Esophagus muscularis mucosa (tissue), 3 donors: Measurements from ENCODE around the gene MDFIC.

Experiments
- POLR2A ChIP-seq: fragments of 450-650 bp; IDR thresholded peaks from one replicate; pipeline ENCODE4 v1.6.1; 2017; ENCODE audit warnings: antibody characterized with exemption, moderate library complexity, mild to moderate bottlenecking, low read depth
- POLR2AphosphoS5 ChIP-seq, 2 donors: sonication (generic); formaldehyde crosslinking; IDR thresholded peaks; one replicate each; pipeline ENCODE4 v1.6.1; 2017; ENCODE audit warnings: antibody characterized with exemption in 2 of 2
- TF ChIP-seq, protein P1 (sequence below), 3 experiments: fragments of 200-600 bp in 2 of 3; fragments of 450-650 bp in 1 of 3; sonication (generic) in 2 of 3; IDR thresholded peaks; one replicate each; pipeline ENCODE4 v1.5.1; 2017 to 2019; ENCODE audit warnings: antibody characterized with exemption in 3 of 3, mild to moderate bottlenecking in 2 of 3, moderate library complexity in 1 of 3

- TF ChIP-seq, protein P1, sequence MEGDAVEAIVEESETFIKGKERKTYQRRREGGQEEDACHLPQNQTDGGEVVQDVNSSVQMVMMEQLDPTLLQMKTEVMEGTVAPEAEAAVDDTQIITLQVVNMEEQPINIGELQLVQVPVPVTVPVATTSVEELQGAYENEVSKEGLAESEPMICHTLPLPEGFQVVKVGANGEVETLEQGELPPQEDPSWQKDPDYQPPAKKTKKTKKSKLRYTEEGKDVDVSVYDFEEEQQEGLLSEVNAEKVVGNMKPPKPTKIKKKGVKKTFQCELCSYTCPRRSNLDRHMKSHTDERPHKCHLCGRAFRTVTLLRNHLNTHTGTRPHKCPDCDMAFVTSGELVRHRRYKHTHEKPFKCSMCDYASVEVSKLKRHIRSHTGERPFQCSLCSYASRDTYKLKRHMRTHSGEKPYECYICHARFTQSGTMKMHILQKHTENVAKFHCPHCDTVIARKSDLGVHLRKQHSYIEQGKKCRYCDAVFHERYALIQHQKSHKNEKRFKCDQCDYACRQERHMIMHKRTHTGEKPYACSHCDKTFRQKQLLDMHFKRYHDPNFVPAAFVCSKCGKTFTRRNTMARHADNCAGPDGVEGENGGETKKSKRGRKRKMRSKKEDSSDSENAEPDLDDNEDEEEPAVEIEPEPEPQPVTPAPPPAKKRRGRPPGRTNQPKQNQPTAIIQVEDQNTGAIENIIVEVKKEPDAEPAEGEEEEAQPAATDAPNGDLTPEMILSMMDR (IDR thresholded peaks at IDR 0.05), result no peak
- TF ChIP-seq POLR2AphosphoS5 (IDR thresholded peaks at IDR 0.05), result no peak
- no peak for TF ChIP-seq POLR2A
Observed at GRCh38 chr7:114934086-114934485, 12.2 kb downstream of the MDFIC start.
